Activated naive CD8-positive, alpha-beta T cell (primary cell): ENCODE results near the gene HEMK1.

Experiments
- H3K27ac Mint-ChIP-seq: one replicate; pipeline ENCODE4 v1.8.0; 2021; ENCODE audit warnings: mixed read lengths
- H3K27me3 Mint-ChIP-seq: one replicate; pipeline ENCODE4 v1.8.0; 2021; ENCODE audit warnings: mixed read lengths
- H3K36me3 Mint-ChIP-seq: one replicate; pipeline ENCODE4 v1.8.0; 2021; ENCODE audit warnings: mixed read lengths
- H3K4me1 Mint-ChIP-seq: one replicate; pipeline ENCODE4 v1.8.0; 2021; ENCODE audit warnings: low read depth, mixed read lengths
- H3K4me3 Mint-ChIP-seq: one replicate; pipeline ENCODE4 v1.8.0; 2021; ENCODE audit warnings: mild to moderate bottlenecking, mixed read lengths
- H3K9me3 Mint-ChIP-seq: one replicate; pipeline ENCODE4 v1.8.0; 2021; ENCODE audit warnings: low read depth, mixed read lengths

Gene HEMK1

GRCh38 chr3:50536471-50537180, 32.7 kb upstream of the HEMK1 start:
- H3K27me3 Mint-ChIP-seq, result no peaks in the 10 kb centered on the region

GRCh38 chr3:50537421-50538129, 31.7 kb upstream of the HEMK1 start:
- Mint-ChIP-seq H3K4me1 (peaks cover 2% of the 10 kb centered on the region), H3K36me3 (no peaks in the 10 kb centered on the region), H3K27ac (no peak overlapping the region), H3K27me3 (no peaks in the 10 kb centered on the region), H3K9me3 (no peaks in the 10 kb centered on the region), H3K4me3 (no peak overlapping the region)

More at GRCh38 chr3:50536471-50537180, 32.7 kb upstream of the HEMK1 start:
- H3K4me1 Mint-ChIP-seq, result peaks cover under 1% of the 10 kb centered on the region
- H3K9me3 Mint-ChIP-seq, result no peaks in the 10 kb centered on the region
- no peak overlapping the region for H3K4me3 Mint-ChIP-seq
- no peak overlapping the region for H3K27ac Mint-ChIP-seq
- no peaks in the 10 kb centered on the region for H3K36me3 Mint-ChIP-seq

GRCh38 chr3:50539356-50540286, 29.7 kb upstream of the HEMK1 start:
- H3K9me3 Mint-ChIP-seq, result no peaks in the 10 kb centered on the region
- no peak overlapping the region for H3K4me3 Mint-ChIP-seq
- no peaks in the 10 kb centered on the region for H3K27me3 Mint-ChIP-seq
- no peak overlapping the region for H3K27ac Mint-ChIP-seq
- peaks cover 2% of the 10 kb centered on the region for H3K4me1 Mint-ChIP-seq
- H3K36me3 Mint-ChIP-seq, result no peaks in the 10 kb centered on the region

- Mint-ChIP-seq H3K9me3 (no peaks in the 10 kb centered on the region), H3K4me1 (peaks cover 2% of the 10 kb centered on the region), H3K36me3 (no peaks in the 10 kb centered on the region), H3K27ac (no peak overlapping the region), H3K4me3 (no peak overlapping the region), H3K27me3 (no peaks in the 10 kb centered on the region)
Observed at GRCh38 chr3:50542177-50543034, 26.9 kb upstream of the HEMK1 start.

- H3K27ac Mint-ChIP-seq, result no peak overlapping the region
- no peaks in the 10 kb centered on the region for H3K27me3 Mint-ChIP-seq
- no peaks in the 10 kb centered on the region for H3K9me3 Mint-ChIP-seq
- no peaks in the 10 kb centered on the region for H3K36me3 Mint-ChIP-seq
- H3K4me1 Mint-ChIP-seq, result peaks cover 2% of the 10 kb centered on the region
- H3K4me3 Mint-ChIP-seq, result no peak overlapping the region
Observed at GRCh38 chr3:50545781-50546180, 23.5 kb upstream of the HEMK1 start.

- no peaks in the 10 kb centered on the region for H3K9me3 Mint-ChIP-seq
- H3K4me3 Mint-ChIP-seq, result no peak overlapping the region
- no peak overlapping the region for H3K27ac Mint-ChIP-seq
- H3K4me1 Mint-ChIP-seq, result no peaks in the 10 kb centered on the region
- no peaks in the 10 kb centered on the region for H3K36me3 Mint-ChIP-seq
- no peaks in the 10 kb centered on the region for H3K27me3 Mint-ChIP-seq
Observed at GRCh38 chr3:50549226-50549625, 20.1 kb upstream of the HEMK1 start.

GRCh38 chr3:50550079-50550736, 19.1 kb upstream of the HEMK1 start:
- Mint-ChIP-seq H3K27ac (no peak overlapping the region), H3K4me3 (no peak overlapping the region)

GRCh38 chr3:50551054-50551659, 18.2 kb upstream of the HEMK1 start:
- H3K36me3 Mint-ChIP-seq, result no peaks in the 10 kb centered on the region
- H3K27me3 Mint-ChIP-seq, result no peaks in the 10 kb centered on the region
- H3K9me3 Mint-ChIP-seq, result no peaks in the 10 kb centered on the region
- no peak overlapping the region for H3K27ac Mint-ChIP-seq
- no peak overlapping the region for H3K4me3 Mint-ChIP-seq
- H3K4me1 Mint-ChIP-seq, result no peaks in the 10 kb centered on the region

More at GRCh38 chr3:50550079-50550736, 19.1 kb upstream of the HEMK1 start:
- H3K36me3 Mint-ChIP-seq, result no peaks in the 10 kb centered on the region
- no peaks in the 10 kb centered on the region for H3K9me3 Mint-ChIP-seq
- no peaks in the 10 kb centered on the region for H3K27me3 Mint-ChIP-seq
- H3K4me1 Mint-ChIP-seq, result no peaks in the 10 kb centered on the region

GRCh38 chr3:50551681-50552435, 17.5 kb upstream of the HEMK1 start:
- H3K27ac Mint-ChIP-seq, result no peak overlapping the region
- H3K4me3 Mint-ChIP-seq, result no peak overlapping the region
- H3K4me1 Mint-ChIP-seq, result no peaks in the 10 kb centered on the region
- no peaks in the 10 kb centered on the region for H3K27me3 Mint-ChIP-seq
- no peaks in the 10 kb centered on the region for H3K36me3 Mint-ChIP-seq
- H3K9me3 Mint-ChIP-seq, result no peaks in the 10 kb centered on the region

- H3K4me3 Mint-ChIP-seq, result no peak overlapping the region
- H3K27ac Mint-ChIP-seq, result no peak overlapping the region
- H3K36me3 Mint-ChIP-seq, result no peaks in the 10 kb centered on the region
- no peaks in the 10 kb centered on the region for H3K4me1 Mint-ChIP-seq
- no peaks in the 10 kb centered on the region for H3K9me3 Mint-ChIP-seq
- no peaks in the 10 kb centered on the region for H3K27me3 Mint-ChIP-seq
Observed at GRCh38 chr3:50552598-50552997, 16.7 kb upstream of the HEMK1 start.

- no peaks in the 10 kb centered on the region for H3K36me3 Mint-ChIP-seq
- H3K27ac Mint-ChIP-seq, result no peak overlapping the region
- no peaks in the 10 kb centered on the region for H3K4me1 Mint-ChIP-seq
Observed at GRCh38 chr3:50554553-50554952, 14.8 kb upstream of the HEMK1 start.

GRCh38 chr3:50557106-50557505, 12.2 kb upstream of the HEMK1 start:
- Mint-ChIP-seq H3K9me3 (no peaks in the 10 kb centered on the region), H3K4me1 (no peaks in the 10 kb centered on the region), H3K27me3 (no peaks in the 10 kb centered on the region), H3K4me3 (no peak overlapping the region), H3K27ac (no peak overlapping the region), H3K36me3 (no peaks in the 10 kb centered on the region)

More at GRCh38 chr3:50554553-50554952, 14.8 kb upstream of the HEMK1 start:
- H3K27me3 Mint-ChIP-seq, result no peaks in the 10 kb centered on the region
- H3K4me3 Mint-ChIP-seq, result no peak overlapping the region
- no peaks in the 10 kb centered on the region for H3K9me3 Mint-ChIP-seq

- Mint-ChIP-seq H3K27ac (no peak overlapping the region), H3K9me3 (no peaks in the 10 kb centered on the region), H3K36me3 (no peaks in the 10 kb centered on the region), H3K4me3 (no peak overlapping the region), H3K4me1 (no peaks in the 10 kb centered on the region), H3K27me3 (no peaks in the 10 kb centered on the region)
Observed at GRCh38 chr3:50557915-50558314, 11.4 kb upstream of the HEMK1 start.
